GM19328 (cell line): ENCODE measurements around the gene SON.
A peak's percentile ranks its signal among the peaks of the same experiment; 100 is the strongest.
"Not testable (repeated sequence)": the region's sequence is repeated elsewhere in the genome, so short reads cannot be mapped to it uniquely, and the experiment has no call there.

Source experiments
- ATAC-seq: cut with Tn5 transposase; IDR thresholded peaks from one replicate; pipeline ENCODE4 v1.9.1; 2021; ENCODE audit warnings: mild to moderate bottlenecking, moderate library complexity; ENCODE audit not compliant: unreplicated experiment

Gene SON

GRCh38 chr21:33566514-33566913, 23.7 kb downstream of the SON start:
- ATAC-seq, result no peak

GRCh38 chr21:33567914-33568313, 25.1 kb downstream of the SON start:
- no peak for ATAC-seq

- no peak for ATAC-seq
These were observed 25.6 kb downstream of the SON start for GRCh38 chr21:33568448-33568847.

DNA sequence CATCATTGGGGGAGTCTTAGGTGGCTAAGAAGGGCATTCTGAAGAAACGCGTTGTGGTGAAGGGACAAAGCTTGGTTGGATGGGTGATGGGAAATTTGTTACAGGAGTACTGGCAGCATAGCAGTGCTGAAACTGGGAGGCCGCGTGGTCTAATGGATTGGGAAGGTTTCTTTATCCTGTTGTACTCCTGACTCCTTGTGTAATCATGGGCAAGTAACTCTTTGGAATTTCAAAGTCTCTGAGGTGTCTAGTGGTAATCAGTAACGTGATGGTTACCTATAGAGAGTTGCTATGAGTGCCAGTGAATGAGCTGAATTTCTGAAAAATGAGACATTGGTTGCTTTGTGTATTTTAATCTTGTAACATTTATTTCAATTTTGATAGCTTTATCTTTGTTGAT, 27.2 kb downstream of the SON start:
- ATAC-seq, result no peak

GRCh38 chr21:33572350-33572749, 29.5 kb downstream of the SON start:
- ATAC-seq, result no peak

DNA sequence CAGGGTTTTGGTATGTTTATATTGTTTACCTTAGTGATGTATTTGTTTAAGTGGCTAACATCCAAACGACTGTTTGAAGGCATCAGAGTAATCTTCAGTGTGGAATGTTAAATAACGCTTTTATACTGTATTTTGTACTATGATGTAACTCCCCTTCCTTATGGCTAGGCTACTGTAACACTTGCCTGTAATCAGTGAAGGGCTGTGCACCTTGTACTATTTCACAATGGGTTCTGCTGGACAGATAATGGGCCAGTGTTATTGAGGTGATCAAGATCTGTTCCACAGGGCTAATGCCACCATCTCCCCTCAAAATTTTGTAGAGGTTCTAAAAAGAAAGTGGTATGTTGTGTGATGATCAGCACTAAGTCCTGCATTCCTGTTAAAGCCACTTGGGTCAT, 33.9 kb downstream of the SON start:
- ATAC-seq, result not testable (repeated sequence)

DNA sequence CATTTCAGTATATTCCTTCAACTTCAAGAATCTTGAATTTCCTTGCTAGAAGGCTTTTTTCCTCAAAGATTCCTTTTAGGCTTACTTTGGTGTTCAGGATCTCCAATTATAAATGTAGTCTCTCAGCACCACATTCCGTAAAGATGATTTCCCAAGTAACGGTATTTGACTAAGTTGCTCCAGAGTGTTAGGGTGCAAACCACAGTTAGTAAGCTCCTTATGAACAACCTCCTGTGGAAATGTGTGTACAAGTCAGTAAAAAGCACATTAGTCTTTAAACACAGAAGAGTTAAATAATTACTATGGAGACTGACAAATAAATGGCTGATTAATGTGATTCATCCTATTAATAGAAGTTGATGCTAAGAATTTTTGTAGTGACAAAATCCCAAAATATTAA, 35.4 kb downstream of the SON start:
- no peak for ATAC-seq

DNA sequence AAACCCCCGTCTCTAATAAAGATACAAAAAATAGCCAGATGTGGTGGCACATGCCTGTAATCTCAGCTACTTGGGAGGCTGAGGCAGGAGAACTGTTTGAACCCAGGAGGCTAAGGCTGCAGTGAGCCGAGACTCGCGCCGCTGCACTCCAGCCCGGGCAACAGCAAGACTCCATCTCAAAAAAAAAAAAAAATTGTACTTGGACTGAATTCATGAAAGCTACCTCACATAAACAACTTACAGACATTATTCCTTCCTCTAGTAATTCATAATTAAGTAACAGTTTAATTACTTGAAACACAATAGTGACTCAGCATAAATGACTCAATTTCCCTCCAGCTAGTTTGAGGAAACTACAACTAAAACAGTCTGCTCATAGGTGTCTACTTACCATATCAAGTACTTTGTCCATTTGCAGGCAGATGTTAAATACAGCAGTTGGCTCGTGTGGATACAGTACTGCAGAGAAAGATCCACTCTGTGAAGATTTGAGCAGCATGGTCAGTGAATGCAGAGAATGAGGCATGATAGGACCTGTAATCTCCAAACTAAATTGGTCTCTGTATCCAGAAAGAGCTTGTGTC, 36.2 kb downstream of the SON start:
- no peak for ATAC-seq

GRCh38 chr21:33584455-33584854, 41.6 kb downstream of the SON start:
- no peak for ATAC-seq

DNA sequence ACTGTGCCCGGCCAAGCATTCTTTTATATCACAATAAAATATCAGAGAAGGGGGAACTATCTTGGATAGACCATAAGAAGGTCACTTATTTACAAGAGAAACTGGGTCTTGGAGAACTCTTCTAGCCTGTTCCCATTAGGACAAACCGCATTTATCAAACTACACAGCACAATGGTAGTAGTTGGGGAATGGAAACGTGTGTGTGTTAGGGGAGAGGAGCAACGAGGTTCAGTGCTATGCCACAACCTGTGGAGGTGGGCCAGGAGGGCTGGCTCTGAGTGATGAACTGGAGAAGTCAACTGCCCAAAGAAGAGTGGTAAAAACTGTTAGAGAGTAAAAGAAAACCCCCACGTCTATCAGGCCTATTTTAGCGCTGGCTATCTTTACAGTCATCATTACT, 44.1 kb downstream of the SON start:
- no peak for ATAC-seq

GRCh38 chr21:33587792-33588484, 45.1 kb downstream of the SON start:
- ATAC-seq, result peak; percentile 34

GRCh38 chr21:33588485-33589335, 45.9 kb downstream of the SON start, which contains the start of gene DONSON:
Gene DONSON, minus strand, starts transcription at chr21:33588684. Its CDS starts 43 bp downstream, at chr21:33588641.
- peak; percentile 89 for ATAC-seq

DNA sequence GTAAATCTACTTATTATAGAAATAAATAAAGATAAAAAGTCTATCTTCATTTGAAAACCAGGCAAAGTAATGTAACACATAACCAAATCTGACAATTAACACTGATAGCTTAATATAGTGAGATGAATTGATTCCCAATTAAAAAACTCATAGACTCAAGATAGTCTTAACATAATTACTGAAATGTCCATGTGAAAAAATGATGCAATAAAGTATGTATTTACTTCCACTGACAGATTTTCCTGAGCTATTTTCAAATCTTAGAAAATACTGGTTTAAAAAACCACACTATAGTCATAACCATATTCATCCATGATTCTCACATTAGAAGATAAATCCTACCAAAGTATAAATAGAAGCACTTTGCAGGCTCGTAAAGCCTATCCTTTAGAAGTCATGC, 55.2 kb downstream of the SON start:
- no peak for ATAC-seq

DNA sequence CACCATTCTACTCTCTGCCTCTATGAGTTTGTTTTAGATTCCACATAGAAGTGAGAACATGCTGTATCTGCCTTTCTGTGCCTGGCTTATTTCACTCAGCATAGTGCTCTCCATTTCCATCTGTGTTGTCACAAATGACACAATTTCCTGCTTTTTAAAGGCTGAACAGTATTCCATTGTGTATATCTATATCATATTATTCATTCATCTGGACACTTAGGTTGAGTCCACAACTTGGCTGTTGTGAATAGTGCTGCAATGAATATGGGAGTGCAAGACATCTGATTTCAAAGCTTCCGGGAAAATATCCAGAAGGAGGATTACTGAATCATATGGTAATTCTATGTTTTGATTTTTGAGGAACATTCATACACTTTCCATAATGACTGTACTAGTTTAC, 65.7 kb downstream of the SON start:
- ATAC-seq, result no peak

GRCh38 chr21:33611006-33611744, 68.3 kb downstream of the SON start:
- ATAC-seq, result no peak

DNA sequence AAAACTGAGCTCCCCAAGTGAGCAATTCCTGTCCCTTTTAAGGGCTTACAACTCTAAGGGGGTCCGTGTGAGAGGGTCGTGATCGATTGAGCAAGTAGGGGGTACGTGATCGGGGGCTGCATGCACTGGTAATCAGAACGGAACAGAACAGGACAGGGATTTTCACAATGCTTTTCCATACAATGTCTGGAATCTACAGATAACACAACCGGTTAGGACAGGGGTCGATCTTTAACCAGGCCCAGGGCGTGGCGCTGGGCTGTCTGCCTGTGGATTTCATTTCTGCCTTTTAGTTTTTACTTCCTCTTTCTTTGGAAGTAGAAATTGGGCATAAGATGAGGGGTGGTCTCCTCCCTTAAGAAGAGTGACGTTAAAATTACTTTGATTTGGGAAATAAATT, 74.7 kb downstream of the SON start:
- ATAC-seq, result not testable (repeated sequence)

DNA sequence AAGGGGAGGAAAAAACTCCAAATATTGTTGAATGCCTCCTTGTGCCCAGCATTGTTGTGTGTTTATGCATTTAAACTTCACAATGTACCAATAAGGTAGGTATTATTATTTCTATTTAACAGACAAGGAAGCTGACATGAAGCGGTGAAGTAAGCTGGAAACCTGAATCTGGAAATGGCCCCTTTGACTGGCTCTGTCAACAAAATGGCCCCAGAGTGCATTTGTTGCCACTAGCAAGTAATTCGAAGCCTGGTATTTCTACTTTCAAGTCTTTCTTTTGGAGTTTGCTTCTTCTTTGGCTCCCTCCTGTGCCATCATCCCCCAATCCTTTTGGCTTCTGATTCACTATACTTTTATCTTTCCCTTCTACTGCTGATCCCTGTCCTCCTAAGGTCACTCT, 75.6 kb downstream of the SON start:
- no peak for ATAC-seq

DNA sequence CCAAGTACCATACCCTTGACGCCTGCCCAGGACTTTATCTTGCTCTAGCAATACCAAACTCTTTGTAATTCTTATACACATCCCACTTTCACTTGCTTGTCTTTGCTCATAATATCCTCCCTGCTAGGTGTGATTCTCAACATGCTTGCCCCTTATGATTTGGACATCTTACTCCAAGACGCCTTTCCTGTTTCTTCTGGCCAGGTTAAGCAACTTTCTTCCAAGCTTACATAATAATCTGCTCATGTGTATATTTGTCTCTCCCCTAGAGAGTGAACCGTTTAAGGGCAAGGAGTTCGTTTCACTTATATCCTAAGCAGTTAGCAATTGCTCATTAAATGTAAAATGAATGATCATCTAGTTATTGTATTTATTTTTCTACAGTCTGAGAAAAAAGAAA, 76.9 kb downstream of the SON start:
- no peak for ATAC-seq

DNA sequence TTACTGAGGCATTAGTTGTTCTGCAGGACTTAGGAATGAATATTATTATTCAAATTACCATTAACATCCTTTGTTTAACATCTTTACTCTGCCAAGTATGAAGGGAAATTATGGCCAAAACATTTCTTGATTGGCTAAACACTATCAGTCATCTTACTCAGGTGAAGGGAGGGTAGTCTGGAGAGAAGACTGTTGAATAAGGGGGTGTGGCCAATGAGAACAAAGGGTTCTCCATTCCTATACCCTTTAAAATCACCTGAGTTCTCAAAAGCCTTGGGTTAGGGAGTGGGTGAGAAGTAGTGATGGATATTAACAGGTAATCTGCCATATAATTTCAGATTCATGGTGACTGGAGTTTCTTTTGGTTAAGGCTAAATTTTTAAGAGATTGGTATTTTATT, 79.4 kb downstream of the SON start:
- no peak for ATAC-seq

- not testable (repeated sequence) for ATAC-seq
These were observed 83.3 kb downstream of the SON start for GRCh38 chr21:33626151-33626550.
